ENCODE measurements around the gene WLS.

The WLS gene

GRCh38 chr1:68158837-68159236 lies 73.5 kb downstream of the WLS start:
- no peak for TF ChIP-seq ZC3H10 (CRISPR knock-in tag; IDR thresholded peaks at IDR 0.05)
- TF ChIP-seq, protein P1, sequence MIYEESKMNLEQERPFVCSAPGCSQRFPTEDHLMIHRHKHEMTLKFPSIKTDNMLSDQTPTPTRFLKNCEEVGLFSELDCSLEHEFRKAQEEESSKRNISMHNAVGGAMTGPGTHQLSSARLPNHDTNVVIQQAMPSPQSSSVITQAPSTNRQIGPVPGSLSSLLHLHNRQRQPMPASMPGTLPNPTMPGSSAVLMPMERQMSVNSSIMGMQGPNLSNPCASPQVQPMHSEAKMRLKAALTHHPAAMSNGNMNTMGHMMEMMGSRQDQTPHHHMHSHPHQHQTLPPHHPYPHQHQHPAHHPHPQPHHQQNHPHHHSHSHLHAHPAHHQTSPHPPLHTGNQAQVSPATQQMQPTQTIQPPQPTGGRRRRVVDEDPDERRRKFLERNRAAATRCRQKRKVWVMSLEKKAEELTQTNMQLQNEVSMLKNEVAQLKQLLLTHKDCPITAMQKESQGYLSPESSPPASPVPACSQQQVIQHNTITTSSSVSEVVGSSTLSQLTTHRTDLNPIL (CRISPR knock-in tag; IDR thresholded peaks at IDR 0.05; ENCODE audit: low read depth): no peak
- no peak for TF ChIP-seq RARB (CRISPR knock-in tag; IDR thresholded peaks at IDR 0.05)
- no peak for TF ChIP-seq TCF4 (CRISPR knock-in tag; IDR thresholded peaks at IDR 0.05; ENCODE audit: borderline replicate concordance)
- TF ChIP-seq ZNF8 (CRISPR knock-in tag; IDR thresholded peaks at IDR 0.05): no peak
- TF ChIP-seq PATZ1 (CRISPR knock-in tag; IDR thresholded peaks at IDR 0.05; ENCODE audit: borderline replicate concordance): no peak
- no peak for TF ChIP-seq ESRRG (CRISPR knock-in tag; IDR thresholded peaks at IDR 0.05)
- no peak for TF ChIP-seq PPARA (CRISPR knock-in tag; IDR thresholded peaks at IDR 0.05; ENCODE audit: borderline replicate concordance)
- TF ChIP-seq OSR1 (CRISPR knock-in tag; IDR thresholded peaks at IDR 0.05): no peak
- no peak for TF ChIP-seq ZNF70 (CRISPR knock-in tag; IDR thresholded peaks at IDR 0.05)
- no peak for TF ChIP-seq ZFP3 (CRISPR knock-in tag; IDR thresholded peaks at IDR 0.05)
- TF ChIP-seq TOX (CRISPR knock-in tag; IDR thresholded peaks at IDR 0.05; ENCODE audit: borderline replicate concordance): no peak
- TF ChIP-seq ARNTL (CRISPR knock-in tag; IDR thresholded peaks at IDR 0.05; ENCODE audit: borderline replicate concordance, low read depth): no peak
- no peak for ATAC-seq

GRCh38 chr1:68157416-68157815 lies 74.9 kb downstream of the WLS start:
- no peak for ATAC-seq
- no peak for TF ChIP-seq TSHZ2 (CRISPR knock-in tag; IDR thresholded peaks at IDR 0.05)
- TF ChIP-seq PATZ1 (CRISPR knock-in tag; IDR thresholded peaks at IDR 0.05; ENCODE audit: borderline replicate concordance): no peak
- TF ChIP-seq ESRRG (CRISPR knock-in tag; IDR thresholded peaks at IDR 0.05): no peak
- TF ChIP-seq PPARA (CRISPR knock-in tag; IDR thresholded peaks at IDR 0.05; ENCODE audit: borderline replicate concordance): no peak
- no peak for TF ChIP-seq TOX (CRISPR knock-in tag; IDR thresholded peaks at IDR 0.05; ENCODE audit: borderline replicate concordance)
- TF ChIP-seq BACH2 (CRISPR knock-in tag; IDR thresholded peaks at IDR 0.05; ENCODE audit: borderline replicate concordance): no peak
- TF ChIP-seq ZNF70 (CRISPR knock-in tag; IDR thresholded peaks at IDR 0.05): no peak
- no peak for TF ChIP-seq RARB (CRISPR knock-in tag; IDR thresholded peaks at IDR 0.05)
- TF ChIP-seq ISL1 (CRISPR knock-in tag; IDR thresholded peaks at IDR 0.05): no peak
- no peak for TF ChIP-seq ZNF565 (CRISPR knock-in tag; conservative IDR thresholded peaks at IDR 0.05; ENCODE audit: low read depth)
- TF ChIP-seq ZC3H10 (CRISPR knock-in tag; IDR thresholded peaks at IDR 0.05): no peak
- TF ChIP-seq, protein P2, sequence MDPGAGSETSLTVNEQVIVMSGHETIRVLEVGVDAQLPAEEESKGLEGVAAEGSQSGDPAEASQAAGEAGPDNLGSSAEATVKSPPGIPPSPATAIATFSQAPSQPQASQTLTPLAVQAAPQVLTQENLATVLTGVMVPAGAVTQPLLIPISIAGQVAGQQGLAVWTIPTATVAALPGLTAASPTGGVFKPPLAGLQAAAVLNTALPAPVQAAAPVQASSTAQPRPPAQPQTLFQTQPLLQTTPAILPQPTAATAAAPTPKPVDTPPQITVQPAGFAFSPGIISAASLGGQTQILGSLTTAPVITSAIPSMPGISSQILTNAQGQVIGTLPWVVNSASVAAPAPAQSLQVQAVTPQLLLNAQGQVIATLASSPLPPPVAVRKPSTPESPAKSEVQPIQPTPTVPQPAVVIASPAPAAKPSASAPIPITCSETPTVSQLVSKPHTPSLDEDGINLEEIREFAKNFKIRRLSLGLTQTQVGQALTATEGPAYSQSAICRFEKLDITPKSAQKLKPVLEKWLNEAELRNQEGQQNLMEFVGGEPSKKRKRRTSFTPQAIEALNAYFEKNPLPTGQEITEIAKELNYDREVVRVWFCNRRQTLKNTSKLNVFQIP (CRISPR knock-in tag; IDR thresholded peaks at IDR 0.05; ENCODE audit: borderline replicate concordance, low read depth): no peak
- no peak for TF ChIP-seq SNAI2 (CRISPR knock-in tag; IDR thresholded peaks at IDR 0.05)
- no peak for TF ChIP-seq CSRNP3 (CRISPR knock-in tag; IDR thresholded peaks at IDR 0.05)
